Fibroblast of peridontal ligament (primary cell): ENCODE results near the gene SPECC1.
A peak's percentile ranks its signal among the peaks of the same experiment; 100 is the strongest.
"Not testable (repeated sequence)": the region's sequence is repeated elsewhere in the genome, so short reads cannot be mapped to it uniquely, and the experiment has no call there.

Experiments
- DNase-seq: peaks from one replicate; pipeline ENCODE4 v3.0.0-alpha.2; 2010; ENCODE audit errors: extremely low read depth

The SPECC1 gene

DNA sequence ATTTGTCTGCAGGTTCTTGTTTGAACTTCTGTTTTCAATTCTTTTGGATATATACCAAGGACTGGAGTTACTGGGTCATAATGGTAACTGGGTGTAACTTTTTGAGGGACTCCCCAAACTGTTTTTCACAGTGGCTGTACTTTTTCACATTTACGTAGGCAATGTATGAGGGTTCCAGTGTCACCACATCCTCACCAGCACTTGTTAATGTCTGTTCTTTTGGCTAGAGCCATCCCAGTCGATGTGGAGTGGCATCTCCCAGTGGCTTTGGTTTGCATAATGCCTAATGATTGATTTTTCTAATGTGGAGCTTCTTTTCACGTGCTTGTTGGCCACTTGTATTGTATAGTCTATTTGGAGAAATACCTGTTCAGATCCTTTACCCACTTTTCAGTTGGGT, 59.3 kb downstream of the SPECC1 start:
- no peak for DNase-seq

DNA sequence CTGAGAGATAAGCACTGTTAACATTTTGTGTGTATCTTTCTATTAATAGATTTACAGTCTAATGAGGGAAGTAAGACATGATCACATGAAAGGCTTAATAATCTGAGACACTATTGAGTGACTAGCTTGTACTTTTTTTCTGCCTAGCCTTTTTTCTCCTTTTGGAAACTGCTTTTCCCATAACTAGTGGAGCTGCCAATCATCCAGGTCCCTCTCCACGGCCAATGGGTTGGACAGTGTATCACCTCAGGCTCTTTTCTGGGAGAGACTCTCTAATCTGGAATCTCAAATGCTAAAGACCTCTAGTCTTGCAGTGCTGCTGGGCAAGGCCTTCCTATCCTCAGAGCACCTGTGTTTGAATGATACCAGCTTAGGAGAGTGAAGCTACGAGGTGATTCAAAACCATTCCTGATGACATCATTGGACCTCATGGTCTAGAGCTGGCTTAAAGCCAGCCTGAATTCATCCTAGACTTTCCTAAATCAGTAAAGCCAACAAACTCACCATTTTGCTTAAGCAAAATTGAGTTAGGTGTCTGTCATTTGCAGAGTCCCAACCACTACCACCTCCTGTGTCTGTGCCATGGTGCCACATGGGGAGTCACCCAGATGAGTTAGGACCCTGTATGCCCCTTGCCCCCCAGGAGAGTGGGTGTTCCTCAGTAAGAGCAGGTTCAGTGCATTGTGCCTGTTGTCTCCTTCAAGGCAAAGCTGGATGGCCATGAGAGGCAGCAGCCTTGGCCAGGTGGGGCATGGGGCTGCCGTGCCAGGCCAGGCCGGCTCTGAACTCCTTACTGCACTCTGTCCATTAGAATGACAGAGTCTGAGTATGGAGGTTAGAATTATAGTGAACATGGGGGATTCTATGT, 62.9 kb downstream of the SPECC1 start:
- no peak for DNase-seq

DNA sequence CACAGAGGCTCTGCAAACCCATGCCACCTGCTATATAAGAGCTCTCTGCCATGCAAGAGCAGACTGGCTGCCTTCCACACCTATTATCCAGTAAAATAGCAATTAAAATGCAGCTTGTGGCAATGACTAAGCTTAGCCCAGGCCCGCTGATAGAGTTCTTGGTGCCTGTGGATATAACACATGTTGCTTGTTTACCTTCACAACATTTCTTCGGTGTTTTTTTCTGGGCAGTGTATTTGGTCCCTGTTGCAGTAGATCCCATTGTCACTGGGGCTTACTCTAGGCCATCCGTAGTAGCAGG, 63.5 kb downstream of the SPECC1 start:
- no peak for DNase-seq

DNA sequence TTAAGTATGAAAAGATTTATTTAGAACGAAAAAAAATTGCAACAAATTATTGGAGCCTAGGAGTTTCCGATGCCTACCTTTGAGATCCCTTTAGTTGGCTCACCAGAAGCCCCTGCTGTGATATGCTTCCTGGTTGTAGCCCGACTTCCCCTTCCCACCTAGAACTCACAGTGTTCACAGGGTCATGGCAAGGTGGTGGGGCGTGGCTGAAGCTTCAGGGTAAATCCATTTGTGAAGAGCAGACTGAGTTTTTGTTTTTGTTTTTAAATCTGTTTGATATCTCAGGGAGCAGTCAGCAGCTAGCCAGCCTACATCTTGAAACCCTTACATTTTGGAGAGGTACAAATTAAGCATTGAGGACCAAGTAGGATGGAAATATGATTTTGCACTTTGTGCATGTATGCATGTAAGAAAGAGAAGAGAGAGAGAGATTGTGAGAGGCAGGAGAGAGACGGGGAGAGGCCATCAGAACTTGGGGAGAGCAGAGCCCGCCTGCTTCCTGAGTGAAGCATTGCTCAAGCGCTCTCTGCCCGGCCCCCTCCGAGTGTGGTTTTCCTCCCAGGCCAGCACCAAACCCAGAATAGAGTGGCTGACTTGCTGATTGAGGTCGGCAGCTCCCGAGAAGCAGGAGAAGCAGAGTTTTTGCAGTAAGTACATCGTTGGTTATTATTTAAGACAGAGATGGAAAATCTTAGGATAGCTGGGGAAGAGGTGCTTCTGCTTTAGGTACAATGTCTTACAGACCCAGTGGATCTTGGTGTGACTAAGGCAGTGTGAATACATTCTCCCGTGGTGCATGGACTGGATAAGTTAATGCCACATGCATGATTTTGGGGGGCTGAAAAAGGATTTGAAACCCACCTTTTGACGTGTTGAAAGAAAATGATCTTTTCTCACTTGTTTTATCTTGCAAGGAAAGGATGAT, 64.2 kb downstream of the SPECC1 start:
- DNase-seq, result peak; percentile 64

DNA sequence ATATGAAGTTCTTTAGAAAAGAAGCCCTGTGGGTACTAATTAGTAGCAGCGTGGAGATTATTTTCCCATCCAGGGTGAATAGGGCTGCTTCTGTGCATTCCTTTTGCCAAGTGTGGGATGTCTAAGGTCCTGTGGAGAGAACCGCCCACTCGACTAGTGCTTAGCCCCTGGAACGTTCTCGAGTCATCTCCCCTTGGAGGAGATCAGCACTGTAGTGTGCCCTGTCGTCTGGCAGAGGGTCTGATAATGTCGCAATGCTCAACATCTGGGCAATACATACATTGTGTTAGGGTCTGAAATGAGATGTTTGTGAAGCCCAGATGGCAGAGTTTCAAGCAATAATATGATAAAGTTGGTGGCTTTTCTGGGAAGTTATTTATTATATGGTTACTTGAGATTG, 64.8 kb downstream of the SPECC1 start:
- no peak for DNase-seq

DNA sequence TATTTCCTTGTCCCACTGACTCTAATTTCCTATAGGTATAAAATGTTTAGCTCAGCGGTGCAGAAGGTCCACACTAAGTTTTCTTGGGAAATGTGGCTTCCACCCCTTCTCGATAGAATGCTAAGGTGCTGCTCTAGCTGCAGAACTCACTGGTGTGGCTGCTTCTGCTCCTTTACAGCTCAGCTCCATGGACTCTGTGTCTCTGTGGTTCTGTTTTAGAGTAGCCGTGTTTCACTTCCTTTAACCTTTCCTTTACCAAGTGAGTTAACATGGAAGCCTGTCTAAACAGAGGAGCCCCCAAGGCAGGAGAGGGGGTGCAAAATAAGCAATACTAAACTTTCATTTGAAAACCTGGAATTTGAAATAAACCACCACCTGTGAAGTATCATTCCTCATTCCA, 65.3 kb downstream of the SPECC1 start:
- DNase-seq, result no peak

DNA sequence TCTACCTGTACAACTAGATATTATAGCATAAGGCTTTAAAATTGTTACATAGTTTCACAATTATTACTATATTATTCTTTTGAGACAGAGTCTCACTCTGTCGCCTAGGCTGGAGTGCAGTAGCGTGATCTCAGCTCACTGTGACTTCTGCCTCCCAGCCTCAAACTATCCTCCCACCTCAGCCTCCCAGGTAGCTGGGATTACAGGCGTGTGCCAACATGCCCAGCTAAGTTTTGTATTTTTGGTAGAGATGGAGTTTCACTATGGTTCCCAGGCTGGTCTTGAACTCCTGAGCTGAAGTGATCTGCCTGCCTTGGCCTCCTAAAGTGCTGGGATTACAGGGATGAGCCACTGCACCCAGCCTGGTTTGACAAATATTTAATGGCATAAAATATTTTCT, 67.0 kb downstream of the SPECC1 start:
- not testable (repeated sequence) for DNase-seq

DNA sequence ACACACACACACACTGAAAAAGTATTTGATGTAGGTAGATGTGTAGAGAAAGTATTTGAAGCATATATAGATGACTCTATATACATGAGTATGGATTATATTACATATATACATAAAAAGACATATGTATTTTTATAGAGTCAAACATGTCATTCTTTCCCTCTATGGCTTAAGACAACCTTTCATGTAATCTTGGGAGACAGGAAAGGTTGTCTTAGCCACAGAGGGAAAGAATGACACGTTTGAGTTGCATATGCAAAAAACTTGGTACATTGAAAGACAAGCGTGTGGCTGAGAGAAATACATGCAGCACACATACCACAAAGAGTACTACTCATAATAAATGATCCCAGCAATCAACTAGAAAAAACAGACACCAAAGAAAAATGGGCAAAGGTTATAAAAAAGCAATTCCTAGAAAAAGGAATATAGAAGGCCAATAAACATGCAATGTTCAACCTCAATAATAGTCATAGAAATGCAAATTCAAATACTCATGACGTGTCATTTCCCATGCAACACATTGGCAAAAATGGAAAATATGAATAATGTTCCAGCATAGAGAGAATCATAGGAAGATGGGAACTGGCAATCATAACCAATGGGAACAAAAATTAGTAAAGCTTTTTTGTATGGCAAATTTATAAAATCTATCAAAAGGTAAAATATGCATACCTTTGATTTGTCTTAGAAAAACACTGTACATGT, 69.0 kb downstream of the SPECC1 start:
- no peak for DNase-seq

DNA sequence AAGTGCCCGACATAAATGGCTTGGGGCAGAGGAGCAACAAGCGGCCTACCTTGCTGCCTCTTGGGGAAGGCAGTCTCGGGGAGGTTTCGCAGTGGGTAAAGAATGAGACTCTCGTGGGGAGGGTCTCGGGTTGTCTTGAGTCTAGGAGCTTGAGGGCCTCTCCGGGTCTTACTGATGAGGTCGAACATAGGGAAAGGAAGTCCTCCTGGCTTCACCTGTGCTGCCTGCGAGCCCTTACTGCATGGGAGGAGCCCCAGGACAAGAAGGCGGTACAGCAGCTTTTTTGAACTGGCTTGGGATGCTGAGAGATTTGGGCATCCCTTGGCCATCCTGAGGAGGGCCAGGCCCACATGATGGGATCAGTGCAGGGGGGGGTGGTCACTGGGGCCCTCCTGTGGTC, 71.4 kb downstream of the SPECC1 start:
- no peak for DNase-seq

DNA sequence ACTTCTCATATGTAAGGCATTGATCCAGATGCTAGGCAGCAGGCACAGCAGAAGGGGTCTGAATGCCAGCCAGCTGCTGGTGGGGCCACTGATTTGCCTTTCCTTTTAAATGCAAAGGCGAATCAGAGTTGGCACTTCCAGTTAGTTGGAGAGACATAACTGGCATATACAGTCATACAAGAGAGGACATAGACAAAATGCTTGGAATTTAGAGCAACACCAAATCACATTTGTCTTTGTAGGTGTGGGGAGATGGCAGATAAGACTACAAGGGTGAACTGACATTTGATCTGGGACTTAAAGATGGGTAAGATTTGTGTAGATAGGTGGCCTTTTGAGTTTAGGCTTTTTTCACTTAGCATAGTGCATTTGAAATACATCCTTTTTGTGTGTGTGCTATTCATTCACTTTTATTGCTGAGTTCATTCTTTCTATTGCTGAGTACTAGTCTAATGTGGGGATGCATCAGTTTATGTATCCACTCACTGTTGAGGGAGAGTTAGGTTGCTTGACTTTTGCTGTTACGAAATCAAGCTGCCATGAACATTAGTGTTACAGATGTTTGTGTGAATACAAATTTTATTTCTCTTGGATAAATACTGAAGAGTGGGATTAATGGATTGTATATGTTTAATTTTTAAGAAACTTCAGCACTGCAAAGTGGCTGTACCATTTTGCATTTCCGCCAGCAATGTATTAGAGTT, 74.1 kb downstream of the SPECC1 start:
- peak; percentile 49 for DNase-seq

DNA sequence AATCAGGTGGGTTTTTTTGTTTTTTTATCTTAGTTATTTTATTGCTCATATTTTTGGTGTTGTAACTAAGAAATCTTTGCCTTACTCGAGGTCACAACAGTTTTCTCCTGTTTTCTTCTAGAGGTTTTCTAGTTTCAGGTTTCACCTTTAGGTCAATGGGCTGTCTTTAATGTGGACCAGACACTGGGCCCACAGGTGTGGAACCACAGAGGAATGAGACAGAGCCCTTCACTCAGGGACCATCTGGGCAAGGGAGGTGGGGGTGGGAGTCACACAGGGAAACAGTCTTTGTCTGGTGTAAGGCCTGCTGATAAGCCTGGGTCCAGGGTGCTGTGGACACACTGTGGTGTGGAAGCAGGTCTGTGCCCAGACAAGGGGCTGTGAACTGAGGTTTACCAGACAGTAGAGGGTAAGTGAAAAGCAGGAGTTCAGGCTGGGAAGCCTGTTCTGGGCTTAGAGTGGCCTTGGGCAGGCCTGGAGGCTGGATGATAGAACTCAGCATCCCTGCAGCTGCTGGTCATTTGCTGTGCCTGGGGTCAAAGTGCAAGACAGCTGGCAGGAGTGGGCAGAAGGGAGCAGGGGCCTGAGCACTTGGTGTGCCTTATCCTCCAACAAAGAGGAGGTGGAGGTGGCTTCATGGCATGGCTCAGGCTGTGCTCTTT, 75.6 kb downstream of the SPECC1 start:
- DNase-seq, result no peak

DNA sequence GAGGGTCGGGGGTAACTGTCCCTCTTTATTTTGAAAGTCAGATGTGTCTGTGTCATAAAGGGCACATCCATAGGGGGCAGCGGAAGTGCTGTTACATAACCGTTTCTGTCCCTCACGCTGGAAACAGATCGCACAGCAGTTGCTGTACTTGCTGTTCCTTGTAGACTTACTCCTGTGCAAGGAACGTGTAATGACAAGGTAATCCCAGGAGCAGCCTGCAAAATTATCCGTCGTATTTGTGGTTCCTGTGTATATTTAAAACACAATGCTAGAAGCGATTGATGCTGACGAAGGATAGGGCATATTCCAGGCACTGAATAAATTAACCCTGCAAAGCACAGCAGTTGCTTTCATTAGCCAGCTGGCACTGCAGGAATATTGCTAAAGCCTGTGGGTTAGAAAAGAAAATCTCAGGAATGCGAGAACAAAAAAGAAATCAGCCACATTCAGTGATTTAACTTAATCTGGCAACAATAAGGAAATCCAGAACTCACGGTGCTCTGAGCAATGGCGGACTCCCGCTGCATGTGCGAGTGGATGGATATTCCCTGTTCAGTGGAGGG, 76.2 kb downstream of the SPECC1 start:
- peak; percentile 88 for DNase-seq

DNA sequence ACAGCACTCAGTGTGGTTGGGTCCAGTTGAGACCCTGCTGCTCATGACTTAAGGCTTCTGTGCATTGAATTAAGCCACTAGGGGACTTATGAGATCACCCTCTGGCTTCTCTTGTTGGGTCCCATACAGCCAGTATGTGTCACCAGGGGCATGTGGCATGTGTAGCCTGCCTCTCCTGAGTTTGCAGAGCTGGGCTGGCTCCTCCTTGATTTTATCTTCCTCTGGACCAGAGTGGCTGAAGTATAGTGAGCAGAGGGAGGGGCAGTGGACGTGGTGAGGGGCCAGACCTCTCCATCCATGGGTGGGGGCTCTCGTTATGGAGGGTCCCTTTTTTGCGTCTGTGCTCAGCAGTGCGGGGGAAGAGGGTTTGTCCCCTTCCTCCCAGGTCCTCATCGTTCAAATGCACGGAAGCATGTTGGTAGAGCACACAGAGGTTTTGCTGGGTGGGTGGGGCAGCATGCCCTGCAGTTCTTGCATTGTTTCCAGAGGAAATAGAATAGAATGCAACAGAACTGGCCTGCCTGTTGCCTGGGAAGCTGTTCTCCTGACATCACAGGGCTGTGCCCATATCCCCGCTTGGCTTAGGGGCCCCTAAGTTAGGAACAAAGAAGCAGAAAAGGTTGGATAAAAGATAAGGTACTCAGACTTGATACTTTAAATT, 77.4 kb downstream of the SPECC1 start:
- DNase-seq, result no peak

DNA sequence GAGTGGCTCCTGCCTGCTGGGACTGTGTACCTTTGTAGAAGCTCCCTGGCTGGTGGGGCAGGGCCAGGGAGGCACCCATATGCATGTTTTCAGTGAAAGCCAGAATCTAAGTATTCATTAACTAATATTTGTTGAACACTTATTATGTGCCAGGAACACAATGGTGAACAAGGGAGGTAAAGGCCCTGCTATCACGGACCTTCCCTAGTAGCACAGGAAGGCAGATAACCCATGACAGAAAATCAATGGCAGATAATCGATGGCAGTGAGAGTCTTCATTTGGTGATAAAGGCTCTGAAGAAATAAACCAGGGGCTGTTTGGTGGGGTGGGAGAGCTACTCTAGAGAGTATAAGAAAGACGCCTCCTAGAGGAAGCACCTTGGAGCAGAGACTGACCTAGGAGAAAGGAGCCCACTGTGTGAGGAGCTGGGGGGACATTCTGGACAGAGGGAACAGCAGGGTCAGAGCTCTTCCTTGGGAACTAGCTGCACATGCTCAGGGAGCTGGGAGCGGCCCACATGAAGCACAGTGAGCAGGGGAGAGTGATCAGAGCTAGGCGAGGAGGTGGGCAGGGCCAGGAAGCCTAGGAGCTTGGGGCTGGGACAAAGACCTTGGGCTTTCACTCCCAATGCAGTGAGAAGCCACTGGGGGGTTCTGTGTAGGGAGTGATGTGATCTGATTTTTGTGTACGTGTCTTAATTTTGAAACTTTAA, 78.5 kb downstream of the SPECC1 start:
- no peak for DNase-seq

DNA sequence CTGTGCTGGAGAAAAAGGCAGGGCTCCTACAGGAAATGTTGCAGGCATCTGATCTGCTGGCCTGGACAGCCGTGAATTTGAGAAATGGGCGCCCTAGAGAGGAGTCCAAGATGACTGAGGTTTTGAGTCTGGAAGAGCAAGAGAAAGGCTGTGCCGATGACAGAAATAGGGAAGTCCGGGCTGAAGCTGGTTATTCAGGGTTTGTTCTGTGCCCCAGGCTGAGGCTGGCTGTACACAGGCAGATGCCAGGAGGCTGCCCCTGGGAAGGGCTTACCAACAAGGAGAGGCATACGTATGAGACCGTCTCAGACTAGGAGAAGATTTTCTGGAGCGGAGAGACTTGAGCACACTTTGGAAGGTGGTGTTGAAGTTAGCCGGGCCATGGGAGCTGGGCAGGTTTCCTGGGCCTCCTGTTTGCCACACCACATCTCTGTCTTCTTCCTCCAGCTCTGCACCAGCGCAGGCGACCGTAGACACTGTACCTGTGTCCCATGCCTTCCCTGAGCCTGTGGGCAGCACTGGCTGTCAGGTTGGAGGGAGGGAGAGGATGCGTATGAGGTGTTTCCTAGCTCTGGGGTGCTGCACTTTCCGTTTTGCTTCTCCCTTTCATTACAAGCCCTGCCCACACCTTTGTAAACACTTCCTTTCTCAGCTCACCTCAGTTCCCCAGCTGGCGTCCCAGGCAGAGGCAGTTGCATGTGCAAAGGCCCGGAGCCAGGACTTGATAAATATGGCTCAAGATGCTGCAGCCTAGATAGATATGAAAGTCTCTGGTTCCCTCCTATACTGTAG, 80.8 kb downstream of the SPECC1 start:
- DNase-seq, result no peak

DNA sequence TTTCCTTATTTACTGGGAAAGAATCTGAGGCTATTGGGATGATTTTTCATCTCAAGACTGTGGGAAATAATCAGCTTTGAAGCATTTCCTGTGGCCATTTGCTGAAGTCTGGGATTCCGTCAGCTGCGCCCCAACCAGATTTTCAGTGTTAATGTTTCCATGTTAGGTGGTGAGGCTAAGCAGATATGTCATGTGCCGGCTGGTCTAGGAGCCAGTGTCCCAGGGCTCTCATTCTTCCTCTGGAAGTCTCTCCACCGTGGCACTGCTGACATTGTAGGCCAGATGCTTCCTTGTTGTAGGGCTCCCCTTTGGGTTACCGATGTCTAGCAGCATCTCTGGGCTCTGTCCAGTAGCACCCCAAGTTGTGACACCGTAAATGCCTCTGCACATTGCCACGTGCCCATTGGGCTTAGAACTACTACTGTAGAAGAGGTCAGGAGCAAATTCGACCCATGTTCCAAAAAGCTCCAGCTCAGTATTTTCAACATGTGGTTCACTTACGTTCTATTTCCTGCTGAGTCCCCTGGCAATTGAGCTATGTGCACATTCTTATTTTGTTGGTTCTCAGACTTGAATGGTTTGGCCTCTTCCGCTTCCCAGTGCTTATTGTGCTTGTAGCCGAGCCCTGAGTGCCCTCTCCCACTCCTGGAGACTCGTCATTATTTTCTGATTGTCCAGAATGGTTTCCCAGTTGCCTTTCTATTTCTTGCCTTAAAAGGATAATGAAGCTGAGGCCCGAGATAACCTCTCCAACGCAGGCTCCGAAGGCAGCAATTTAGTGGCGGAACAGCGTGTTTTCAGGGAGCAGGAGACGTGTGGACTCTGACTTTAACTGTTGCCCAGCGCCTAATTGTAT, 82.2 kb downstream of the SPECC1 start:
- peak; percentile 89 for DNase-seq

DNA sequence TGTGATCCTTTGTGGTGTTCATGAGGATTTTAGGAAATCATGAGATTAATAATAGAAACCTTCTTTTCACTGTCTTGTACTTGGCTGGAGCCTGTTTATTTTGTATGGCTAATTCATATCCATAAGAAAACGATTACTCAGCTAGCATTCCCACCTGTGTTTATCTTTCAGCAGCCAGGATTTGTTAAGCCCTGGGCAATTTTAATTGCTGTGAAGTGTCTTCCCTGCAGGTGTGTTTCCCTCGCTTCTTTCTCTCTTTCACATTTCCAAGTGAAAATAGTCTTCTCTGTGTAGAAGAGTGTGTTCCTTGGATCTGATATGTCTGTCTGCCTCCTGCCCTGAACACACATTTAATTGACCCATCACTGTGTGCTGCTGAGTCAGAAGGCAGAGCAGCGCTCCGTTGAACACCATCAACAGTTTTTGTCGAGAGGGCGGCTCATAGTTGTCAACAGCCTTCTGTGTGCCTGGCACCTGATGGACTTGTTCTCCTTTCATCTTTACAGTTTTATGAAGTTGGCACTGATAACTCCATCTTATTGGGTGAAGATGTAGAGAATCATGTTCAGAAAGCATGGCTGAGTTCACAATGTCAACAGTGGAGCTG, 83.2 kb downstream of the SPECC1 start:
- no peak for DNase-seq
